Neural progenitor cell (in vitro differentiated cells): ENCODE results near the gene MPPED2.

Experiments used
- EZH2 ChIP-seq: fragments of 200-600 bp; sonication (generic); IDR thresholded peaks from 2 replicates; pipeline ENCODE4 v1.6.1; 2017; ENCODE audit warnings: antibody characterized with exemption, mild to moderate bottlenecking, moderate library complexity
- EZH2phosphoT487 ChIP-seq: fragments of 200-600 bp; sonication (generic); IDR thresholded peaks from 2 replicates; pipeline ENCODE4 v1.6.1; 2017; ENCODE audit warnings: antibody characterized with exemption
- TF ChIP-seq, protein P1 (sequence below): fragments of 200-600 bp; sonication (generic); IDR thresholded peaks from 2 replicates; pipeline ENCODE4 v1.5.1; 2017; ENCODE audit warnings: antibody characterized with exemption, mild to moderate bottlenecking

DNA sequence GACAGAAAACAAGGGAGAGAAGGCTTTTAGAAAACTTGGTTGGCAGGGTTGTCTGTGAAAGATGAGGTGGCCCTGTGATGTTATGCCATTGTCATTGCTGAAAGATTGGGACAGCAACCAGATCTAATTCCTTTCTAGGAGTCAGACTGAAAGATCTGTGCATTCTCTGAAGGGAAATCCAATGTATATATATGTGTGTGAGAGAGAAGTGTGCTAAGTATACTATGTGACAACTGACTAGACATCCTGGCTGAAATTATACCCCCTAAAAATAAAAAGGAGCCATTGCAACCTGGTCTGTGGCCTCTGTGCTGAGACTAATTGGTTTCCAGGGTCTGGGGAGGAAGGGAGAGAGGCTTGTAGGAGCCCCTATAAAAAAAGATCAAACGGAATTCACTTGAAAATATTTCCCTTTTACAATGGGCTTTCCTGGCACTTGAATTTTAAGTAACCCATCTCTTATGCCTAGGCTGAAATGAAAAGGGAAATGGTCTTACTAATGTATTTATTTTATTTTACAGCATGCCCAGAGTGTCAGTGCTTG, 1.2 kb upstream of the MPPED2 start:
- no peak for TF ChIP-seq EZH2
- TF ChIP-seq, protein P1, sequence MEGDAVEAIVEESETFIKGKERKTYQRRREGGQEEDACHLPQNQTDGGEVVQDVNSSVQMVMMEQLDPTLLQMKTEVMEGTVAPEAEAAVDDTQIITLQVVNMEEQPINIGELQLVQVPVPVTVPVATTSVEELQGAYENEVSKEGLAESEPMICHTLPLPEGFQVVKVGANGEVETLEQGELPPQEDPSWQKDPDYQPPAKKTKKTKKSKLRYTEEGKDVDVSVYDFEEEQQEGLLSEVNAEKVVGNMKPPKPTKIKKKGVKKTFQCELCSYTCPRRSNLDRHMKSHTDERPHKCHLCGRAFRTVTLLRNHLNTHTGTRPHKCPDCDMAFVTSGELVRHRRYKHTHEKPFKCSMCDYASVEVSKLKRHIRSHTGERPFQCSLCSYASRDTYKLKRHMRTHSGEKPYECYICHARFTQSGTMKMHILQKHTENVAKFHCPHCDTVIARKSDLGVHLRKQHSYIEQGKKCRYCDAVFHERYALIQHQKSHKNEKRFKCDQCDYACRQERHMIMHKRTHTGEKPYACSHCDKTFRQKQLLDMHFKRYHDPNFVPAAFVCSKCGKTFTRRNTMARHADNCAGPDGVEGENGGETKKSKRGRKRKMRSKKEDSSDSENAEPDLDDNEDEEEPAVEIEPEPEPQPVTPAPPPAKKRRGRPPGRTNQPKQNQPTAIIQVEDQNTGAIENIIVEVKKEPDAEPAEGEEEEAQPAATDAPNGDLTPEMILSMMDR, result no peak
- no peak for TF ChIP-seq EZH2phosphoT487
